GM12864 (cell line): Measurements from ENCODE around the gene SRR.
"Not testable (repeated sequence)": the region's sequence is repeated elsewhere in the genome, so short reads cannot be mapped to it uniquely, and the experiment has no call there.

Experiments used
- DNase-seq: peaks from one replicate; pipeline ENCODE4 v3.0.0-alpha.2; 2011; ENCODE audit warnings: low read depth
- H3K4me3 ChIP-seq: 2 replicates; pipeline ENCODE4 v1.5.1; 2011; ENCODE audit warnings: mild to moderate bottlenecking, low read depth, low read length, control low read depth
- CTCF ChIP-seq: IDR thresholded peaks from 2 replicates; pipeline ENCODE4 v1.5.1; 2011; ENCODE audit warnings: low read depth, mild to moderate bottlenecking, moderate library complexity, low read length, control low read depth, inconsistent platforms; ENCODE audit errors: missing control alignments

SRR gene

GRCh38 chr17:2297023-2297422 is 6.7 kb upstream of the SRR start:
- H3K4me3 ChIP-seq, result no peak overlapping the region
- no peak for TF ChIP-seq CTCF
- no peak for DNase-seq

DNA sequence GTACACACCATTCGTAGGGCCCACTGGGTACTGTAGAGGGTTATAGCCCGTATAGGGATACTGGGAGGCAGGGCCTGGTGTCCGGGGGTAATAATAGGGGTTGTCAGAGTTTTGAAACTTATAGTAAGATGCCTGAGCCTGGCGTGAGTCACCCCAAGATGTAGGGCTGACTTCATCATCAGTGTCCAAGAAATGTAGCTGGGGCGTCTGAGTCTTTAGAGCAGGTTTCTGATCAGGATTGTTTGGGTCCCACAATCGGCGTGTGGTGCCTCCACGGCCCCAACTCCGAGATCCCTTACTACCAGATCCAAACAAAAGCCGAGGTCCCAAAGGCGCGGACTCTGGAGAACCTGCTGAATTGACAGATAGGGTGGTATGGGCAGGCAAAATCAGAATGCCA is 4.6 kb upstream of the SRR start:
- TF ChIP-seq CTCF, result no peak
- H3K4me3 ChIP-seq, result no peak overlapping the region
- no peak for DNase-seq

DNA sequence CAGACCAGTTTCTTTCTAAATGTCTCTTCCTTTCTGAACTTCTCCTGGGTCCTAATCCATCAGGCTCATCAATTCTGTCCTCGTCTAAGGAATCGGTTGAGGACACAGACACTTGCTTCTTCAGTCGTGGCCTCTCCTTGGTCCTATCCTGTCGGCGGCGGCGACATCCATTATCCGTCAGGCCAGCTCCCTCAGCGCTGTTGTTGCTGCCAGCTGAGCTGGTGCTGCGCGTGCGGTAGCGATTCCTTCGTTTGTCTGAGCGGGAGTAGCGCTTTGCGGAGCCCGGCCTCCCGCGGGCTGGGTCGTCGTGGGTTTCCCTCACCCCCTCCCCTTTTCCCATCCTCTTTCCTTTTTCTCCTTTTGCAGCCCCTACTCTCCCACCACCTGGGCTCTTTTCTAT is 4.0 kb upstream of the SRR start:
- no peak overlapping the region for H3K4me3 ChIP-seq
- no peak for TF ChIP-seq CTCF
- DNase-seq, result no peak

DNA sequence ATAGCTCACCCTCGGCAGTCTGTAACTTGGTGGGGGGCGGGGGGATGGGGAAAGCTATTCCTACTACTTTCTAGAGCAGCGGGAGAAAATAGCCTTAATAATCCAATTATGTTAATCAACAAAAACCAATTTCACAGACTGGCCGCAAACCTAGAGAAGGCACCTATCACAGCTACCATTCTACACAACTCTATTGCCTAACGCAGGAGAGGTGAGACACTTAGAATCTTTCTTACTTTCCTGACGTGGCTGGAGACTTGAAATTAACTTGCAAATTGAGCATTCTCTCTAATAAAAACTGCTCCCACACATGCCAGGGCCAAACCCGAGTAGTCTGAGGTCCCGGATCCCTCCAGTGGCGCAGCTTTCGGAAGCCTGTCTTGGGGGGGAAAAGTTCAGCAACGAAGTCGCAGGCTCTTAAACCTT is 959 bp upstream of the SRR start:
- DNase-seq, result no peak
- H3K4me3 ChIP-seq, result peak overlapping the region; percentile 99
- TF ChIP-seq CTCF, result no peak

DNA sequence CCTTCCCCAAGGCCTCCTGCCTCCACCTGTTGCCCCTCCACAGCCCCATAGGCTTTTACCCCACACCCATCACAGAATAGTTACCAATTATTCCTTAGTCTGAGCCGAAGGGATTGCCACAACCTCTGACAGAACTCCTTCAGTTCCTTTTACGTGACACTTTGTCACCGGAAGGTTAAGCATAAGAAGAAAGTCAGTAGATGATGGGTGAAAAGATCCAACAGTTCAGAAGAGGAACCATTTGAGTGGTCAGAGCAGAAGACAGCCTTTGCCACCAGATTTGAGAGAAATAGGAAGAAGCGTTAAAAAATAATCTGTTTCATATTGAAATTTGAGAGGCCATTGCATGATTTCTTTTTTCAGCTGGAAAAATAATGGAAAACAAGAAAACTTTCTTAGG is 1.2 kb downstream of the SRR start:
- no peak for TF ChIP-seq CTCF
- no peak for DNase-seq
- no peak overlapping the region for H3K4me3 ChIP-seq

GRCh38 chr17:2309338-2310154 is 5.8 kb downstream of the SRR start:
- no peak for DNase-seq
- no peak overlapping the region for H3K4me3 ChIP-seq
- TF ChIP-seq CTCF, result no peak

DNA sequence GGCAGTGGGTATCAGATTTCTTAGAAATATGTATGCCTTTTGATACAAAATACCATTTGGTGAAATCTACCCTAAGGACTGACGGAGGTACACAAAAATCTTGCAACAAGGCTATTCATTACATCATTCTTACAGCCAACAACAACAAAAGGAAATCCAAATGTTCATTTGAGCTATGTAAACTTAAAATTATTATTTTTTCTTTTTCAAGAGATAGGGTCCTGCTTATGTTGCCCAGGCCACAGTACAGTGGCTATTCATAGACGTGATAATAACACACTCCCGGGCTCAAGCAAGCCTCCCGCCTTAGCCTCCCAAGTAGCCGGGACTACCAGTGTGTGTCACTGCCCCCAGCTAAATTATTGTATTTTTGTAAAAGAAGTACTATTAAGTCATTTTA is 9.0 kb downstream of the SRR start:
- no peak overlapping the region for H3K4me3 ChIP-seq
- DNase-seq, result no peak
- TF ChIP-seq CTCF, result no peak

DNA sequence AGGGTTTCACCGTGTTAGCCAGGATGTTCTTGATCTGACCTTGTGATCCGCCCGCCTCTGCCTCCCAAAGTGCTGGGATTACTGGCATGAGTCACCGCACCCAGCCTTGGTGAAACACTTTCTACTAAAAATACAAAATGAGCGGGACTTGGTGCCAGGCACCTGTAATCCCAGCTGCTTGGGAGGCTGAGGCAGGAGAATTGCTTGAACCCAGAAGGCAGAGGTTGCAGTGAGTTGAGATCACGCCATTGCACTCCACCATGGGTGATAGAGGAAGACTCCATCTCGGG is 13.1 kb downstream of the SRR start:
- H3K4me3 ChIP-seq, DNase-seq: not testable (repeated sequence)
